ENCODE data around the gene MYL3.

MYL3 gene

DNA sequence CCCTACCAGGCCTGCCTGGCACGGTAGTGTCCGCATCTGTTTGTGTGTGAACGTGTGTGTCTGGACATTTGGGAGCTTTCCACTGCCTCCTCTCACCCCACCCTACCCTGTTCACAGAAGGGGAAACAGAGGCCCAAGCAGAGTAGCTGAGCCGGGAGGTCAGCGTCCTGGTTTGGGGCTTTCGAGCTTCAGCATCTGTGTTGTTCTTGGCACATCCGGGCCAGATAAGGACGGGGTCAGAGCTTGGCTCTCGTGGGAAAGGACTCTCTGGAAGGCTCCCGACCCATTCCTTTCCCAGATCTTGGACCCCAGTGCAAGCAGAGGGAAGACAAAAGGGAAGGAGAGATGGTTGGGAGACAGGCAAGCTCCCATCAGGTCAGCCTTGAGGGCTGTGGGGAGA, 8.0 kb upstream of the MYL3 start:
- Histone ChIP-seq H3K4me3 (IDR thresholded peaks at IDR 0.05; ENCODE audit: insufficient read depth, low read depth, low read length) (no peak overlapping the region), H3K9ac (no peak overlapping the region), H2AFZ (ENCODE audit: low read depth) (no peak overlapping the region), H3K36me3 (ENCODE audit: insufficient read depth) (no peaks in the 10 kb centered on the region), H3K27me3 (ENCODE audit: insufficient read depth, low read depth) (no peaks in the 10 kb centered on the region), H3K4me1 (ENCODE audit: low read depth, poor library complexity, severe bottlenecking) (no peaks in the 10 kb centered on the region), H3K4me2 (no peak overlapping the region), H3K79me2 (ENCODE audit: insufficient read depth, low read depth) (no peaks in the 10 kb centered on the region), H4K20me1 (ENCODE audit: insufficient read depth) (no peaks in the 10 kb centered on the region), H3K27ac (no peak overlapping the region)
- TF ChIP-seq, protein P1, sequence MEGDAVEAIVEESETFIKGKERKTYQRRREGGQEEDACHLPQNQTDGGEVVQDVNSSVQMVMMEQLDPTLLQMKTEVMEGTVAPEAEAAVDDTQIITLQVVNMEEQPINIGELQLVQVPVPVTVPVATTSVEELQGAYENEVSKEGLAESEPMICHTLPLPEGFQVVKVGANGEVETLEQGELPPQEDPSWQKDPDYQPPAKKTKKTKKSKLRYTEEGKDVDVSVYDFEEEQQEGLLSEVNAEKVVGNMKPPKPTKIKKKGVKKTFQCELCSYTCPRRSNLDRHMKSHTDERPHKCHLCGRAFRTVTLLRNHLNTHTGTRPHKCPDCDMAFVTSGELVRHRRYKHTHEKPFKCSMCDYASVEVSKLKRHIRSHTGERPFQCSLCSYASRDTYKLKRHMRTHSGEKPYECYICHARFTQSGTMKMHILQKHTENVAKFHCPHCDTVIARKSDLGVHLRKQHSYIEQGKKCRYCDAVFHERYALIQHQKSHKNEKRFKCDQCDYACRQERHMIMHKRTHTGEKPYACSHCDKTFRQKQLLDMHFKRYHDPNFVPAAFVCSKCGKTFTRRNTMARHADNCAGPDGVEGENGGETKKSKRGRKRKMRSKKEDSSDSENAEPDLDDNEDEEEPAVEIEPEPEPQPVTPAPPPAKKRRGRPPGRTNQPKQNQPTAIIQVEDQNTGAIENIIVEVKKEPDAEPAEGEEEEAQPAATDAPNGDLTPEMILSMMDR (conservative IDR thresholded peaks at IDR 0.05; ENCODE audit: low read depth, low read length) = no peak

DNA sequence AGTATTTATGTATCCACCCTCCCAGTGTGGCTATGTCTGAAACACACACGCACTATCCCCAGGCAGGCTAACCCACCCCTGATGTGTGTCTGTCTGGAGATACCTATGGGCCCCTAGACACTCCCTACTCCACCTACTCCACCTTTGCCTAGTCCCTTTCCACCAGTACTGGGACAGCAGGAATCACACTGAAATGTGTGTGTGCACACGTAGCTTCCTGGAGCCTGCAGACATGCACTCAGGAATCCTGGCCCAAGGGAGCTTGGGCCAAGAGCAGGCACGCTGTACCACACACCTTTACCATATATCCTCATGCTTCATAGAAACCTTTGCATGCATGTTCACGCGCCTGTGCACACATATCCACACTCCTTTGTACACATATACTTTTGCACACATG, 7.4 kb upstream of the MYL3 start:
- H3K9ac ChIP-seq = no peak overlapping the region
- no peak overlapping the region for H3K4me3 ChIP-seq (IDR thresholded peaks at IDR 0.05; ENCODE audit: insufficient read depth, low read depth, low read length)
- no peak overlapping the region for H3K27ac ChIP-seq
- TF ChIP-seq, protein P1 (conservative IDR thresholded peaks at IDR 0.05; ENCODE audit: low read depth, low read length) = no peak
- no peaks in the 10 kb centered on the region for H4K20me1 ChIP-seq (ENCODE audit: insufficient read depth)
- no peaks in the 10 kb centered on the region for H3K36me3 ChIP-seq (ENCODE audit: insufficient read depth)
- H3K4me1 ChIP-seq (ENCODE audit: low read depth, poor library complexity, severe bottlenecking) = no peaks in the 10 kb centered on the region
- H3K27me3 ChIP-seq (ENCODE audit: insufficient read depth, low read depth) = no peaks in the 10 kb centered on the region
- no peak overlapping the region for H3K4me2 ChIP-seq
- H3K79me2 ChIP-seq (ENCODE audit: insufficient read depth, low read depth) = no peaks in the 10 kb centered on the region
- H2AFZ ChIP-seq (ENCODE audit: low read depth) = no peak overlapping the region

DNA sequence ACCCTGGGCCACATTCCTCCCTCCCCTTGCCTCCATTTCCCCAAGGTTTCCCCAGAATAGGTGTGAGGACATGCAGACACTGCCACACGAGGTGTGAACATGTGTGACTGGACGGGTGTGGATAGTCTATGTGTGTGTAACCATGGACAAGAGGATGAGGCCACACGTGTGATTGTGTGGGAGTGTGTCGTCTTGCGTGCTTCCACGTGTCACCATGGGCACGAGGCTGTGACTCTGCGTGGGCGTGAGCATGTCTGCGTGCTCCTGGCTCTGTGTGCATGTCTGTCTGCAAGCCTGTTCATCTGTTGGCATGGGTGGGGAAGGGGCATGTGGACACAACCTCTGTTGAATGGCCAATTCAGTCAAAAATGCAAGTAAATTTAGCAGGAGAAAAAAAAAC, 6.2 kb upstream of the MYL3 start:
- no peaks in the 10 kb centered on the region for H4K20me1 ChIP-seq (ENCODE audit: insufficient read depth)
- no peaks in the 10 kb centered on the region for H3K27me3 ChIP-seq (ENCODE audit: insufficient read depth, low read depth)
- no peak overlapping the region for H3K4me2 ChIP-seq
- no peaks in the 10 kb centered on the region for H3K36me3 ChIP-seq (ENCODE audit: insufficient read depth)
- H3K4me1 ChIP-seq (ENCODE audit: low read depth, poor library complexity, severe bottlenecking) = no peaks in the 10 kb centered on the region
- no peak overlapping the region for H2AFZ ChIP-seq (ENCODE audit: low read depth)
- TF ChIP-seq, protein P1 (conservative IDR thresholded peaks at IDR 0.05; ENCODE audit: low read depth, low read length) = no peak
- H3K9ac ChIP-seq = no peak overlapping the region
- no peak overlapping the region for H3K27ac ChIP-seq
- no peaks in the 10 kb centered on the region for H3K79me2 ChIP-seq (ENCODE audit: insufficient read depth, low read depth)
- H3K4me3 ChIP-seq (IDR thresholded peaks at IDR 0.05; ENCODE audit: insufficient read depth, low read depth, low read length) = no peak overlapping the region

DNA sequence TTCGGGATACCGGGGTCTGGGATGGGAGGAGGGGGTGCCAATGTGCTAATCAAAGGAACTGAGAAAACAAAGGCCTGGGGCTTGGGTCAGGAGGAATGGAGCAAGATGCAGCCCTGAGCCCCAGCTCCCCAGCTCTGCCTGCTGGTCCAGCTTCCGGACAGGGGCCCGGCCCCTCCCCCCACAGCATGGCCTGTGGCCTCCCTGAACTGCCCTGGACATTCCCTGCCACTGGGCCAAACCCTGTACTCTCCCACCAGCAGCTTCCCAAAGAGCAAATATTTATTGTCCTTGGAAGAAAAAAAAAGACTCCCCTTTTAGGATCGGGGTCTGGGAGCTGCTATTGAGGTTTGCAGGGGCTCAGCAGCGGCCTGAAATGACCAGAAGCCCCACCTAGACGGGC, 5.7 kb upstream of the MYL3 start:
- Histone ChIP-seq H3K4me3 (IDR thresholded peaks at IDR 0.05; ENCODE audit: insufficient read depth, low read depth, low read length) (no peak overlapping the region), H2AFZ (ENCODE audit: low read depth) (no peak overlapping the region), H3K9ac (no peak overlapping the region), H3K27me3 (ENCODE audit: insufficient read depth, low read depth) (no peaks in the 10 kb centered on the region), H3K27ac (no peak overlapping the region), H4K20me1 (ENCODE audit: insufficient read depth) (no peaks in the 10 kb centered on the region), H3K4me2 (no peak overlapping the region), H3K4me1 (ENCODE audit: low read depth, poor library complexity, severe bottlenecking) (no peaks in the 10 kb centered on the region), H3K36me3 (ENCODE audit: insufficient read depth) (no peaks in the 10 kb centered on the region), H3K79me2 (ENCODE audit: insufficient read depth, low read depth) (no peaks in the 10 kb centered on the region)
- TF ChIP-seq, protein P1 (conservative IDR thresholded peaks at IDR 0.05; ENCODE audit: low read depth, low read length) = no peak

DNA sequence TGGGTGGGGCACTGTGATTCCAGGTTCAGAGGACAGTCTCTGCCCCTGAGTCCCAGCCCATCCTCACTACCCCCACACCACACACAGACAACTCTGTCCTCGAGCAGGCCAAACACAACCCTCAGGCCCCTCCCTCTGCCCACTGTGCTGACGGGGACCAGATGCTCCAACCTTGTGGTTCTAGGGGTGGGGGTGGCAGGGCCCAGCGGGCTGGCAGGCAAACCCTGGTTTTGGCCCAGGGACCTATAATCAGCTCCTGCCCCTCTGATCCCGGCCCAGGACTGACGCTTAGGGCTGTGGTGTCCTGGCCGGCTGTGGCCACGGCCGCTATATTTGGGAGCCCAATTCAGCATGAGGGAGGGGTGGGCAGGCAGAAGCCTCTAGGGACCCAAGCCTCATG, 5.0 kb upstream of the MYL3 start:
- Histone ChIP-seq H3K36me3 (ENCODE audit: insufficient read depth) (no peaks in the 10 kb centered on the region), H2AFZ (ENCODE audit: low read depth) (no peak overlapping the region), H3K9ac (no peak overlapping the region), H3K4me2 (no peak overlapping the region), H3K27me3 (ENCODE audit: insufficient read depth, low read depth) (no peaks in the 10 kb centered on the region), H3K4me1 (ENCODE audit: low read depth, poor library complexity, severe bottlenecking) (no peaks in the 10 kb centered on the region), H4K20me1 (ENCODE audit: insufficient read depth) (no peaks in the 10 kb centered on the region), H3K4me3 (IDR thresholded peaks at IDR 0.05; ENCODE audit: insufficient read depth, low read depth, low read length) (no peak overlapping the region), H3K27ac (no peak overlapping the region), H3K79me2 (ENCODE audit: insufficient read depth, low read depth) (no peaks in the 10 kb centered on the region)
- TF ChIP-seq, protein P1 (conservative IDR thresholded peaks at IDR 0.05; ENCODE audit: low read depth, low read length) = no peak

Measured in KMS-11 (cell line).